ENCODE results near the gene APOL1.
A peak's percentile ranks its signal among the peaks of the same experiment; 100 is the strongest.
"Not testable (repeated sequence)": the region's sequence is repeated elsewhere in the genome, so short reads cannot be mapped to it uniquely, and the experiment has no call there.

Gene APOL1

GRCh38 chr22:36205573-36205972 is 47.4 kb upstream of the APOL1 start:
- not testable (repeated sequence) for H2BK5ac ChIP-seq (ENCODE audit: low read length); H3K36me3 ChIP-seq (replicated peaks in 1 of 2; ENCODE audit: control insufficient read depth in 2 of 2, insufficient read depth in 2 of 2, low read length in 2 of 2); DNase-seq (ENCODE audit: low spot score); H3K27ac ChIP-seq (replicated peaks; ENCODE audit: low read length); H3K9me3 ChIP-seq (replicated peaks in 1 of 2; ENCODE audit: control insufficient read depth in 2 of 2, insufficient read depth in 1 of 2, low read depth in 1 of 2, low read length in 2 of 2); H3K9ac ChIP-seq (ENCODE audit: low read depth, low read length, poor library complexity); H3K4me1 ChIP-seq (ENCODE audit: control insufficient read depth in 2 of 2, insufficient read depth in 1 of 2, low read depth in 1 of 2, low read length in 2 of 2); H3K4ac ChIP-seq (ENCODE audit: low read length); H2BK120ac ChIP-seq (ENCODE audit: low read depth, low read length); H2BK15ac ChIP-seq (ENCODE audit: low read length); H2BK12ac ChIP-seq (ENCODE audit: low read length); H3K27me3 ChIP-seq (ENCODE audit: control insufficient read depth in 3 of 3, insufficient read depth in 3 of 3, low read depth in 1 of 3, low read length in 3 of 3); H3K4me3 ChIP-seq (ENCODE audit: low read length in 2 of 2); H3K14ac ChIP-seq (ENCODE audit: low read length); H4K8ac ChIP-seq (ENCODE audit: low read depth, low read length); H4K91ac ChIP-seq (ENCODE audit: low read depth, low read length, poor library complexity); H2AFZ ChIP-seq (ENCODE audit: low read length); H2AK5ac ChIP-seq (ENCODE audit: low read depth, low read length); H3K4me2 ChIP-seq (ENCODE audit: insufficient read depth, low read length, poor library complexity, severe bottlenecking); H3K23ac ChIP-seq (ENCODE audit: low read depth, low read length, poor library complexity); H3K79me1 ChIP-seq (ENCODE audit: low read depth, low read length); H3K18ac ChIP-seq (ENCODE audit: low read length)
- no CpG with 5 or more reads among the region's 5 CpGs for WGBS, 2 donors (ENCODE audit: extremely low coverage in 2 of 2, insufficient read length in 2 of 2, insufficient replicate concordance in 1 of 2)

GRCh38 chr22:36206255-36206654 is 46.7 kb upstream of the APOL1 start:
- Histone ChIP-seq H2BK120ac (ENCODE audit: low read depth, low read length) (no peak overlapping the region), H3K23ac (ENCODE audit: low read depth, low read length, poor library complexity) (no peak overlapping the region), H3K9ac (ENCODE audit: low read depth, low read length, poor library complexity) (no peak overlapping the region), H2AK5ac (ENCODE audit: low read depth, low read length) (no peak overlapping the region), H3K9me3 (replicated peaks in 1 of 2; ENCODE audit: control insufficient read depth in 2 of 2, insufficient read depth in 1 of 2, low read depth in 1 of 2, low read length in 2 of 2) (no peaks in the 10 kb centered on the region), H2BK12ac (ENCODE audit: low read length) (no peak overlapping the region), H3K4me2 (ENCODE audit: insufficient read depth, low read length, poor library complexity, severe bottlenecking) (no peak overlapping the region), H4K8ac (ENCODE audit: low read depth, low read length) (no peak overlapping the region), H3K18ac (ENCODE audit: low read length) (no peak overlapping the region), H2BK15ac (ENCODE audit: low read length) (no peak overlapping the region), H3K14ac (ENCODE audit: low read length) (no peak overlapping the region), H3K27ac (replicated peaks; ENCODE audit: low read length) (no peak overlapping the region), H3K4me1 (ENCODE audit: control insufficient read depth in 2 of 2, insufficient read depth in 1 of 2, low read depth in 1 of 2, low read length in 2 of 2) (peaks cover 5 to 6% of the 10 kb centered on the region in 2 donors), H4K91ac (ENCODE audit: low read depth, low read length, poor library complexity) (no peak overlapping the region), H2AFZ (ENCODE audit: low read length) (peak overlapping the region; percentile 66), H3K79me1 (ENCODE audit: low read depth, low read length) (no peaks in the 10 kb centered on the region), H3K4ac (ENCODE audit: low read length) (no peak overlapping the region), H3K4me3 (ENCODE audit: low read length in 2 of 2) (no peak overlapping the region), H3K36me3 (replicated peaks in 1 of 2; ENCODE audit: control insufficient read depth in 2 of 2, insufficient read depth in 2 of 2, low read length in 2 of 2) (no peaks in the 10 kb centered on the region), H2BK5ac (ENCODE audit: low read length) (no peak overlapping the region), H3K27me3 (ENCODE audit: control insufficient read depth in 3 of 3, insufficient read depth in 3 of 3, low read depth in 1 of 3, low read length in 3 of 3) (no peaks in the 10 kb centered on the region)
- DNase-seq (ENCODE audit: low spot score), result no peak
- WGBS, 2 donors (ENCODE audit: extremely low coverage in 2 of 2, insufficient read length in 2 of 2, insufficient replicate concordance in 1 of 2), result no CpG with 5 or more reads among the region's 1 CpG

DNA sequence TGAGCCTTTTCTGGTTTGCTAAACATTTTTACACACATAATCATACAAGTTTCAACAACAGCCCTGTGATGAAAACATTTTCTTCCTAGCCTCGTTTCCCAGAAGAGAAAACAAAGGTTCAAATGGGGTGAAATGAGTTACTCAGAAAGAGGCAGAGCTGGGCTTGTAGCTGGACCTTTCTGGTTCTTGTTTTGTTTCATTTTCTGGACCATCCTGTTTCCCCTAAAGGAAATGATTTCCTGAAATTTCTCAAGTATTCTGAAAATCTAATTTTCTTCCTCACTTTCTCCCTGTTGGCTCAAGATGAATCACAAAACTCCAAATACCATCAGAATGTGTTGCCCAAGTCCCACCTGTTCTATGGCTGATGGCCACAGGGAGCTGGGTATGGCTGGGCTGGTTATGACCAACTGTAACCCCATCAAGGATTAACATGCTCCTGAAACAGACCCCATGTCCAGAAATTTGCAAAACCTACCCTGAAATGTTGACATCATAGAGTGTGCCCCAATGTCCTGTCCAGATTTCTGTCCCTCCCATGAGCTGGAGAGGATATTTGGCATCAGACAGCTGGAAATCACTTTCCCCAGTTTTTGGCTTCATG is 44.7 kb upstream of the APOL1 start:
- no peak overlapping the region for H4K8ac ChIP-seq (ENCODE audit: low read depth, low read length)
- H2BK5ac ChIP-seq (ENCODE audit: low read length), result no peak overlapping the region
- no peak overlapping the region for H3K23ac ChIP-seq (ENCODE audit: low read depth, low read length, poor library complexity)
- no peak overlapping the region for H3K4ac ChIP-seq (ENCODE audit: low read length)
- H2BK15ac ChIP-seq (ENCODE audit: low read length), result no peak overlapping the region
- no peak overlapping the region for H3K18ac ChIP-seq (ENCODE audit: low read length)
- peaks cover 0 to 4% of the 10 kb centered on the region in 2 donors for H3K4me1 ChIP-seq (ENCODE audit: control insufficient read depth in 2 of 2, insufficient read depth in 1 of 2, low read depth in 1 of 2, low read length in 2 of 2)
- no peaks in the 10 kb centered on the region for H3K36me3 ChIP-seq (replicated peaks in 1 of 2; ENCODE audit: control insufficient read depth in 2 of 2, insufficient read depth in 2 of 2, low read length in 2 of 2)
- DNase-seq (ENCODE audit: low spot score), result no peak
- no peak overlapping the region for H3K27ac ChIP-seq (replicated peaks; ENCODE audit: low read length)
- no peak overlapping the region for H4K91ac ChIP-seq (ENCODE audit: low read depth, low read length, poor library complexity)
- H3K4me3 ChIP-seq (ENCODE audit: low read length in 2 of 2), result no peak overlapping the region
- no peak overlapping the region for H2AFZ ChIP-seq (ENCODE audit: low read length)
- no peaks in the 10 kb centered on the region for H3K79me1 ChIP-seq (ENCODE audit: low read depth, low read length)
- H3K4me2 ChIP-seq (ENCODE audit: insufficient read depth, low read length, poor library complexity, severe bottlenecking), result no peak overlapping the region
- no peak overlapping the region for H2BK12ac ChIP-seq (ENCODE audit: low read length)
- no CpG with 5 or more reads among the region's 1 CpG for WGBS, 2 donors (ENCODE audit: extremely low coverage in 2 of 2, insufficient read length in 2 of 2, insufficient replicate concordance in 1 of 2)
- H3K14ac ChIP-seq (ENCODE audit: low read length), result no peak overlapping the region
- no peak overlapping the region for H2AK5ac ChIP-seq (ENCODE audit: low read depth, low read length)
- peaks cover 0 to 4% of the 10 kb centered on the region in 2 donors for H3K9me3 ChIP-seq (replicated peaks in 1 of 2; ENCODE audit: control insufficient read depth in 2 of 2, insufficient read depth in 1 of 2, low read depth in 1 of 2, low read length in 2 of 2)
- H3K9ac ChIP-seq (ENCODE audit: low read depth, low read length, poor library complexity), result no peak overlapping the region
- H3K27me3 ChIP-seq (ENCODE audit: control insufficient read depth in 3 of 3, insufficient read depth in 3 of 3, low read depth in 1 of 3, low read length in 3 of 3), result no peaks in the 10 kb centered on the region
- H2BK120ac ChIP-seq (ENCODE audit: low read depth, low read length), result no peak overlapping the region

- H2AFZ ChIP-seq (ENCODE audit: low read length), result no peak overlapping the region
- H4K8ac ChIP-seq (ENCODE audit: low read depth, low read length), result no peak overlapping the region
- no CpG with 5 or more reads among the region's 1 CpG for WGBS, 2 donors (ENCODE audit: extremely low coverage in 2 of 2, insufficient read length in 2 of 2, insufficient replicate concordance in 1 of 2)
- no peak overlapping the region for H3K4me2 ChIP-seq (ENCODE audit: insufficient read depth, low read length, poor library complexity, severe bottlenecking)
- H2BK12ac ChIP-seq (ENCODE audit: low read length), result no peak overlapping the region
- H2BK120ac ChIP-seq (ENCODE audit: low read depth, low read length), result no peak overlapping the region
- no peak overlapping the region for H3K23ac ChIP-seq (ENCODE audit: low read depth, low read length, poor library complexity)
- no peaks in the 10 kb centered on the region for H3K27me3 ChIP-seq (ENCODE audit: control insufficient read depth in 3 of 3, insufficient read depth in 3 of 3, low read depth in 1 of 3, low read length in 3 of 3)
- DNase-seq (ENCODE audit: low spot score), result no peak
- H3K9me3 ChIP-seq (replicated peaks in 1 of 2; ENCODE audit: control insufficient read depth in 2 of 2, insufficient read depth in 1 of 2, low read depth in 1 of 2, low read length in 2 of 2), result peaks cover 0 to 4% of the 10 kb centered on the region in 2 donors
- no peaks in the 10 kb centered on the region for H3K36me3 ChIP-seq (replicated peaks in 1 of 2; ENCODE audit: control insufficient read depth in 2 of 2, insufficient read depth in 2 of 2, low read length in 2 of 2)
- H4K91ac ChIP-seq (ENCODE audit: low read depth, low read length, poor library complexity), result no peak overlapping the region
- no peak overlapping the region for H3K4ac ChIP-seq (ENCODE audit: low read length)
- no peak overlapping the region for H3K18ac ChIP-seq (ENCODE audit: low read length)
- H2AK5ac ChIP-seq (ENCODE audit: low read depth, low read length), result no peak overlapping the region
- no peak overlapping the region for H2BK5ac ChIP-seq (ENCODE audit: low read length)
- H3K4me1 ChIP-seq (ENCODE audit: control insufficient read depth in 2 of 2, insufficient read depth in 1 of 2, low read depth in 1 of 2, low read length in 2 of 2), result peaks cover 0 to 11% of the 10 kb centered on the region in 2 donors
- H3K14ac ChIP-seq (ENCODE audit: low read length), result no peak overlapping the region
- H3K79me1 ChIP-seq (ENCODE audit: low read depth, low read length), result no peaks in the 10 kb centered on the region
- H3K9ac ChIP-seq (ENCODE audit: low read depth, low read length, poor library complexity), result no peak overlapping the region
- no peak overlapping the region for H3K27ac ChIP-seq (replicated peaks; ENCODE audit: low read length)
- H2BK15ac ChIP-seq (ENCODE audit: low read length), result no peak overlapping the region
- H3K4me3 ChIP-seq (ENCODE audit: low read length in 2 of 2), result no peak overlapping the region
Measured at GRCh38 chr22:36208914-36209313, 44.0 kb upstream of the APOL1 start.

Data from neuronal stem cell (in vitro differentiated cells).